GOT3 (cell line): Measurements from ENCODE around the gene HMMR.

ENCODE experiments used
- DNase-seq: peaks from one replicate; lab custom pipeline; 2025; ENCODE audit warnings: mixed read lengths; lab: John Stamatoyannopoulos, UW

Gene HMMR

GRCh38 chr5:163458778-163459385 is 1.6 kb upstream of the HMMR start:
- no peak for DNase-seq

- no peak for DNase-seq
Observed at GRCh38 chr5:163459462-163459818, 992 bp upstream of the HMMR start.

GRCh38 chr5:163459819-163460561 is 442 bp upstream of the HMMR start, which contains the start of gene NUDCD2:
Gene NUDCD2, minus strand, starts transcription at chr5:163460102. Its CDS starts 52 bp downstream, at chr5:163460050.
- DNase-seq: peak; percentile 99

- DNase-seq: no peak
Observed at GRCh38 chr5:163463063-163463435, 2.6 kb downstream of the HMMR start.

- no peak for DNase-seq
Observed at GRCh38 chr5:163467682-163468081, 7.2 kb downstream of the HMMR start.

- DNase-seq: no peak
Observed at GRCh38 chr5:163473635-163474243, 13.3 kb downstream of the HMMR start.

- DNase-seq: no peak
Observed at GRCh38 chr5:163475411-163475810, 15.0 kb downstream of the HMMR start.

GRCh38 chr5:163478126-163478981 is 17.9 kb downstream of the HMMR start:
- no peak for DNase-seq

GRCh38 chr5:163478982-163479271 is 18.5 kb downstream of the HMMR start:
- DNase-seq: no peak

- DNase-seq: no peak
Observed at GRCh38 chr5:163489055-163489744, 28.8 kb downstream of the HMMR start.

- no peak for DNase-seq
Observed at GRCh38 chr5:163489745-163490075, 29.3 kb downstream of the HMMR start.

GRCh38 chr5:163496286-163496685 is 35.9 kb downstream of the HMMR start:
- no peak for DNase-seq

- DNase-seq: no peak
Observed at GRCh38 chr5:163497315-163497714, 36.9 kb downstream of the HMMR start.

- DNase-seq: no peak
Observed at GRCh38 chr5:163498886-163499285, 38.5 kb downstream of the HMMR start.

GRCh38 chr5:163502521-163502920 is 42.1 kb downstream of the HMMR start:
- no peak for DNase-seq

- peak; percentile 27 for DNase-seq
Observed at GRCh38 chr5:163503106-163504078, 43.0 kb downstream of the HMMR start.

GRCh38 chr5:163504079-163504931 is 43.9 kb downstream of the HMMR start:
- no peak for DNase-seq

- no peak for DNase-seq
Observed at GRCh38 chr5:163505049-163505367, 44.6 kb downstream of the HMMR start.

GRCh38 chr5:163505368-163506094 is 45.1 kb downstream of the HMMR start, which contains the start of gene MAT2B:
Gene MAT2B, plus strand, starts transcription at chr5:163505619. Its CDS starts 68 bp downstream, at chr5:163505687.
- peak; percentile 83 for DNase-seq
